Sigmoid colon (tissue), 4 donors: ENCODE results near the gene GATB.

Experiments used
- POLR2AphosphoS5 ChIP-seq, 4 donors: sonication (generic); formaldehyde crosslinking; IDR thresholded peaks; one replicate each; pipeline ENCODE4 v1.6.1; 2017; ENCODE audit warnings: antibody characterized with exemption in 4 of 4
- TF ChIP-seq, protein P1 (sequence below), 4 experiments: fragments of 450-650 bp in 3 of 4; fragments of 200-600 bp in 1 of 4; IDR thresholded peaks; one replicate each; pipeline ENCODE4 v1.5.1; 2016 to 2019; ENCODE audit warnings: antibody characterized with exemption in 4 of 4, mild to moderate bottlenecking in 3 of 4, moderate library complexity in 2 of 4

DNA sequence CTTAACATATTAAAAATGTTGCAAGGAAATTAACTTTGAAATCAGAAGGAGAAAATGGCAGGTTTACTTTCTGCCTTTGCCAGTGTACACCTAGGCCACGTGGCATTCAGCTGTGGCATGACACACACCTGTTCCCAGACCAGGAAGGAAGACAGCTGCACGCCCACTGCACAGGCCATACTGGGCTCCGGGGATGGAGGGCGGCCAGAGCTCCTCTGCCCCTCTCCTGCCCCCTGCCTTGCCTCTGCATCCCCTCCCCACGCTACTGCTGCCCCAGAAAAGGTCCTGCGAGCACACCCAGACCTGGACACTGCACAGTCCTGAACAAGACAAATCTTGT lies 68.4 kb downstream of the GATB start:
- TF ChIP-seq, protein P1, sequence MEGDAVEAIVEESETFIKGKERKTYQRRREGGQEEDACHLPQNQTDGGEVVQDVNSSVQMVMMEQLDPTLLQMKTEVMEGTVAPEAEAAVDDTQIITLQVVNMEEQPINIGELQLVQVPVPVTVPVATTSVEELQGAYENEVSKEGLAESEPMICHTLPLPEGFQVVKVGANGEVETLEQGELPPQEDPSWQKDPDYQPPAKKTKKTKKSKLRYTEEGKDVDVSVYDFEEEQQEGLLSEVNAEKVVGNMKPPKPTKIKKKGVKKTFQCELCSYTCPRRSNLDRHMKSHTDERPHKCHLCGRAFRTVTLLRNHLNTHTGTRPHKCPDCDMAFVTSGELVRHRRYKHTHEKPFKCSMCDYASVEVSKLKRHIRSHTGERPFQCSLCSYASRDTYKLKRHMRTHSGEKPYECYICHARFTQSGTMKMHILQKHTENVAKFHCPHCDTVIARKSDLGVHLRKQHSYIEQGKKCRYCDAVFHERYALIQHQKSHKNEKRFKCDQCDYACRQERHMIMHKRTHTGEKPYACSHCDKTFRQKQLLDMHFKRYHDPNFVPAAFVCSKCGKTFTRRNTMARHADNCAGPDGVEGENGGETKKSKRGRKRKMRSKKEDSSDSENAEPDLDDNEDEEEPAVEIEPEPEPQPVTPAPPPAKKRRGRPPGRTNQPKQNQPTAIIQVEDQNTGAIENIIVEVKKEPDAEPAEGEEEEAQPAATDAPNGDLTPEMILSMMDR (IDR thresholded peaks at IDR 0.05): no peak
- no peak for TF ChIP-seq POLR2AphosphoS5 (IDR thresholded peaks at IDR 0.05)
